PC-3 (cell line): ENCODE data around the gene LRCH1.

Experiments
- CTCF ChIP-seq: fragments of 300-600 bp; sonication (generic); conservative IDR thresholded peaks from 2 replicates; pipeline ENCODE4 v1.5.1; 2017; ENCODE audit warnings: antibody characterized with exemption, low read depth, mild to moderate bottlenecking, low read length
- EZH2 ChIP-seq: fragments of 300-600 bp; sonication (generic); IDR thresholded peaks from one replicate; pipeline ENCODE4 v1.6.1; 2017; ENCODE audit warnings: antibody characterized with exemption, mild to moderate bottlenecking, low read length; ENCODE audit not compliant: unreplicated experiment

GRCh38 chr13:46595136-46595884 lies 42.3 kb downstream of the LRCH1 start:
- TF ChIP-seq CTCF = no peak
- no peak for TF ChIP-seq EZH2
